GM12878 (cell line): ENCODE data around the gene HOATZ. TPM values are rescaled to one million over a fixed set of nuclear protein-coding genes. Genes with fewer than 3 reads are reported as not detected.

Experiments used
- ATAC-seq: fragments of 200-7000 bp; cut with Tn5 transposase; 3 replicates; pipeline ENCODE4 v1.9.1; 2020; ENCODE audit warnings: mild to moderate bottlenecking, moderate library complexity
- BruUV-seq: library from RNA; stranded (reverse); fragments of 400-500 nt; replicated peaks from 2 replicates; lab custom pipeline; 2021; lab: Mats Ljungman, UMichigan
- CTCF ChIA-PET: fragments of 300-600 bp; sonication (Branson Sonifier 250); formaldehyde crosslinking; extraction: SDS; loops from one replicate; lab custom pipeline; 2021; ENCODE audit warnings: inconsistent platforms; lab: Yijun Ruan, JAX
- POLR2A ChIA-PET: fragments of 350-600 bp; formaldehyde crosslinking; extraction: SDS; loops from one replicate; lab custom pipeline; 2021; ENCODE audit warnings: inconsistent platforms; lab: Charles Lee
- RAD21 ChIA-PET: fragments of 300-600 bp; sonication (Branson Sonifier 250); formaldehyde crosslinking; loops from one replicate; lab custom pipeline; 2023; ENCODE audit warnings: antibody characterized with exemption; ENCODE audit not compliant: unreplicated experiment; lab: Charles Lee
- SMC1A ChIA-PET: fragments of 300-600 bp; sonication (Branson Sonifier 250); formaldehyde crosslinking; loops from one replicate; lab custom pipeline; 2023; ENCODE audit not compliant: unreplicated experiment, uncharacterized antibody; lab: Charles Lee
- DNase-seq: peaks from one replicate; pipeline ENCODE4 v3.0.0-alpha.2; 2011; ENCODE audit warnings: low read depth, low spot score
- FAIRE-seq: peaks from 3 replicates; lab custom pipeline; 2011; peaks lifted over from hg19 to GRCh38; lab: Jason Lieb, UNC
- H2AFZ ChIP-seq: 2 replicates; pipeline ENCODE4 v1.6.0; 2011; ENCODE audit warnings: low read depth, low read length, control low read depth; ENCODE audit not compliant: control insufficient read depth
- H3K27ac ChIP-seq: 2 replicates; pipeline ENCODE4 v1.5.1; 2011; ENCODE audit warnings: control low read depth; ENCODE audit not compliant: control insufficient read depth, insufficient read depth
- H3K27me3 ChIP-seq, 2 experiments: replicated peaks in 1 of 2; 2 replicates each; pipeline versions ENCODE4 v1.6.0 to v1.6.1; 2011; ENCODE audit warnings: low read length in 1 of 2; ENCODE audit not compliant: control insufficient read depth in 2 of 2, insufficient read depth in 2 of 2
- H3K36me3 ChIP-seq, 2 experiments: 2 replicates each; pipeline ENCODE4 v1.5.1; 2011; ENCODE audit warnings: low read length in 1 of 2; ENCODE audit not compliant: control insufficient read depth in 2 of 2, insufficient read depth in 2 of 2
- H3K4me1 ChIP-seq: 2 replicates; pipeline ENCODE4 v1.6.1; 2011; ENCODE audit warnings: mild to moderate bottlenecking, low read length, moderate library complexity, mixed read lengths; ENCODE audit not compliant: control insufficient read depth, insufficient read depth
- H3K4me2 ChIP-seq: 2 replicates; pipeline ENCODE4 v1.6.0; 2011; ENCODE audit warnings: control low read depth; ENCODE audit not compliant: control insufficient read depth, insufficient read depth
- H3K4me3 ChIP-seq: fragments of 200-600 bp; sonication (generic); 2 replicates; pipeline ENCODE4 v1.5.1; 2016
- H3K79me2 ChIP-seq: 2 replicates; pipeline ENCODE4 v1.6.0; 2011; ENCODE audit warnings: low read length; ENCODE audit not compliant: control insufficient read depth, insufficient read depth
- H3K9ac ChIP-seq: 2 replicates; pipeline ENCODE4 v1.8.0; 2011; ENCODE audit warnings: low read length, control low read depth, mixed read lengths; ENCODE audit not compliant: control insufficient read depth, insufficient read depth
- H3K9me3 ChIP-seq: replicated peaks from 3 replicates; pipeline ENCODE4 v1.5.1; 2011; ENCODE audit warnings: mild to moderate bottlenecking, low read length; ENCODE audit not compliant: control insufficient read depth, insufficient read depth
- H4K20me1 ChIP-seq: 2 replicates; pipeline ENCODE4 v1.6.0; 2011; ENCODE audit not compliant: control insufficient read depth, insufficient read depth
- ASH2L ChIP-seq: fragments of 300-600, 200-600 bp; sonication (generic); IDR thresholded peaks from 2 replicates; pipeline ENCODE4 v1.6.1; 2017; ENCODE audit warnings: low read depth, mild to moderate bottlenecking, borderline replicate concordance
- BCL11A ChIP-seq: IDR thresholded peaks from 2 replicates; pipeline ENCODE4 v1.6.1; 2011; ENCODE audit warnings: low read depth, low read length
- CBX3 ChIP-seq: fragments of 200-600 bp; sonication (generic); IDR thresholded peaks from 2 replicates; pipeline ENCODE4 v1.6.1; 2016; ENCODE audit warnings: low read depth, borderline replicate concordance
- CEBPB ChIP-seq, 2 experiments: fragments of 150-350 bp in 1 of 2; IDR thresholded peaks; 2 replicates each; pipeline ENCODE4 v1.6.1; 2012 to 2014; ENCODE audit warnings: low read depth in 2 of 2, low read length in 2 of 2, borderline replicate concordance in 1 of 2, inconsistent platforms in 1 of 2
- CREM ChIP-seq: IDR thresholded peaks from 2 replicates; pipeline ENCODE4 v1.6.1; 2014; ENCODE audit warnings: antibody characterized with exemption, low read depth
- EGR1 ChIP-seq, 2 experiments: IDR thresholded peaks; 1 replicate in 1 of 2; 2 replicates in 1 of 2; pipeline ENCODE4 v1.6.1; 2011 to 2012; ENCODE audit warnings: low read depth in 2 of 2, low read length in 2 of 2, borderline replicate concordance in 1 of 2, mild to moderate bottlenecking in 1 of 2, moderate library complexity in 1 of 2
- MEF2A ChIP-seq: IDR thresholded peaks from 2 replicates; pipeline ENCODE4 v1.6.1; 2011; ENCODE audit warnings: low read depth, mild to moderate bottlenecking, low read length, moderate library complexity; ENCODE audit not compliant: insufficient read depth
- NFYA ChIP-seq: IDR thresholded peaks from 2 replicates; pipeline ENCODE4 v1.6.1; 2011; ENCODE audit warnings: low read depth, mild to moderate bottlenecking, low read length, improper control_type of control experiment, borderline replicate concordance
- POLR2AphosphoS2 ChIP-seq: IDR thresholded peaks from 2 replicates; pipeline ENCODE4 v1.6.1; 2011; ENCODE audit warnings: low read depth, mild to moderate bottlenecking, low read length, improper control_type of control experiment, moderate library complexity
- RBBP5 ChIP-seq: fragments of 200-600 bp; sonication (generic); conservative IDR thresholded peaks from 2 replicates; pipeline ENCODE4 v1.6.1; 2016
- RUNX3 ChIP-seq: IDR thresholded peaks from 2 replicates; pipeline ENCODE4 v1.6.1; 2012; ENCODE audit warnings: low read length, inconsistent platforms
- ZNF384 ChIP-seq: IDR thresholded peaks from 2 replicates; pipeline ENCODE4 v1.6.1; 2012; ENCODE audit warnings: low read depth, mild to moderate bottlenecking, low read length, improper control_type of control experiment, borderline replicate concordance
- ZZZ3 ChIP-seq: IDR thresholded peaks from 2 replicates; pipeline ENCODE4 v1.6.1; 2011; ENCODE audit warnings: low read depth; ENCODE audit not compliant: control insufficient read depth, insufficient read length
- WGBS: methylation state at CpG from one replicate; pipeline ENCODE4 v1.1.6; 2016; ENCODE audit warnings: low lambda C conversion rate; ENCODE audit not compliant: insufficient replicate concordance, insufficient coverage; ENCODE audit errors: missing lambda C conversion rate; 5-methylcytosine and 5-hydroxymethylcytosine counted together
- in situ Hi-C: fragments of 300-500 bp; cut with MboI; formaldehyde crosslinking; loops from 9 replicates; pipeline ENCODE4 v1.14.3; 2018; ENCODE audit warnings: mixed read lengths
- intact Hi-C: fragments of 100-400 bp; cut with micrococcal nuclease; formaldehyde crosslinking; loops from one replicate; pipeline ENCODE4 v1.14.2; 2022; ENCODE audit not compliant: unreplicated experiment
- polyA plus RNA-seq, 11 experiments: library from polyadenylated mRNA; depleted of rRNA in 4 of 11; unstranded in 6 of 11; stranded (reverse) in 5 of 11; fragments of >200 nt; fragmentation: Nextera tagmentation in 4 of 11; fragmentation: Illumina TruSeq in 1 of 11; extraction: Ambion mirVana in 4 of 11; extraction: Trizol in 1 of 11; gene quantifications; 1 replicate in 1 of 11; 2 replicates in 10 of 11; pipeline versions ENCODE4 v1.2.1 to v1.2.3, GENCODE V29; 2011 to 2016; ENCODE audit warnings: inconsistent platforms in 2 of 11, missing spikeins in 2 of 11, low read depth in 1 of 11
- total RNA-seq, 4 experiments: library from RNA; depleted of rRNA in 3 of 4; stranded (reverse); fragments of >200 nt in 3 of 4; fragmentation: Illumina TruSeq in 1 of 4; extraction: Trizol in 1 of 4; gene quantifications; 2 replicates each; pipeline versions ENCODE4 v1.2.1 to v1.2.3, GENCODE V29; 2013 to 2021
- TF ChIP-seq, protein P1 (sequence below): fragments of 450-650 bp; IDR thresholded peaks from 2 replicates; pipeline ENCODE4 v1.6.1; 2016; ENCODE audit warnings: mild to moderate bottlenecking

Gene HOATZ
- total and polyA plus RNA-seq, 10 of the 15 experiments (the other 5 are each of a cell fraction or from before 2014, with no cell fraction given) = 0.28 TPM; not detected in 9

DNA sequence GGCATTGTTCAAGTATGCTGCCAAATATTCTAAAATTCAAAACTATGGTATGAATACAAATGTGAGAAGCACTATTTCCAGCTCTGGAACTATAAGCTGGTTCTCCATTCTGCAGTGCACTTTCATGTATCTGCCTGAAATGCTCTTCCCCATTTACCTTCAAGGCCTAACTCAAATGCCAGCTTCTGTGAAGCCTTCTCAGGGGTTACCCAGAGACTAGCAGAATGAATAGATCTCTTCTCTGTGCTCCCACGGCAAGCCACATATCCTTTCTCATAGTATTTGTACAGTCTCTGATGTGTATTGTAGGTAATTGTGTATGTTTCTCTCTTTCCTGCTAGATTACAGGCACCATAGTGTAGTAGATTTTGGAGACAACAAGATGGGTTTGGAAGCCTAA, 4.1 kb downstream of the HOATZ start:
- no peak for TF ChIP-seq CEBPB (IDR thresholded peaks at IDR 0.05; ENCODE audit: borderline replicate concordance in 1 of 2, low read depth in 2 of 2, low read length in 2 of 2)
- TF ChIP-seq BCL11A = no peak
- TF ChIP-seq MEF2A = no peak
- no peak for TF ChIP-seq CREM
- no peak for TF ChIP-seq RBBP5
- TF ChIP-seq ZZZ3 = no peak
- TF ChIP-seq ASH2L = no peak
- TF ChIP-seq, all 136 proteins: peak for 0
- ChIA-PET CTCF (no interaction called here), RAD21 (no interaction called here), POLR2A (interaction anchor here (0.6 kb wide), 1 partner anchor 9 kb away, joined by 3 read pairs; no protein-coding TSS in a partner anchor), SMC1A (no interaction called here)
- DNase-seq (no peak), ATAC-seq (no peak), FAIRE-seq (no peak)
- Histone ChIP-seq H3K27ac (no peak overlapping the region), H3K9me3 (no peaks in the 10 kb centered on the region), H3K4me3 (no peak overlapping the region), H3K36me3 (no peaks in the 10 kb centered on the region), H4K20me1 (no peaks in the 10 kb centered on the region), H3K4me2 (no peak overlapping the region), H2AFZ (no peak overlapping the region), H3K9ac (no peak overlapping the region), H3K4me1 (no peaks in the 10 kb centered on the region), H3K27me3 (peaks cover 0 to 8% of the 10 kb centered on the region in 2 experiments; a peak in 1 of 4 replicates), H3K79me2 (no peaks in the 10 kb centered on the region)
- in situ Hi-C loops = no loop called here
- intact Hi-C loops = no loop called here
- no TSS peak for BruUV-seq
- WGBS = 0% methylated on average over 1 of the region's 1 CpG

DNA sequence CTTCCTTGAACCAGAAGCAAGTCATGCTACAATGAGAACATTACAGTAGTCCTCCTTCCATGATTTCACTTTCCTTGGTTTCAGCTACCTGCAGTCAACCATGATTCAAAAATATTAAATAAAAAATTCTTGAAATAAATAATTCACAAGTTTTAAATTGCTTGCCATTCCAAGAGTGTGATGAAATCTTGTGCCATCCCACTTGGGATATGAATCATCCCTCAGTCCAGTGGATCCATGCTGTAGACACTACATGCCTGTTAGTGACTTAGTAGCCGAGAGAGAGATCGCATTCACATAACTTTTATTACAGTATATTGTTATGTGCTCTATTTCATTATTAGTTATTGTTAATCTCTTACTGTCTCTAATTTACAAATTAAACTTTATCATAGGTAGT, 6.0 kb downstream of the HOATZ start:
- no peaks in the 10 kb centered on the region for H3K9me3 ChIP-seq
- H3K79me2 ChIP-seq = no peaks in the 10 kb centered on the region
- H2AFZ ChIP-seq = no peak overlapping the region
- TF ChIP-seq RUNX3 (no peak), NFYA (no peak), POLR2AphosphoS2 (no peak), EGR1 (IDR thresholded peaks at IDR 0.05; ENCODE audit: borderline replicate concordance in 1 of 2, low read depth in 2 of 2, low read length in 2 of 2) (no peak), ZNF384 (no peak), CBX3 (no peak)
- TF ChIP-seq, protein P1, sequence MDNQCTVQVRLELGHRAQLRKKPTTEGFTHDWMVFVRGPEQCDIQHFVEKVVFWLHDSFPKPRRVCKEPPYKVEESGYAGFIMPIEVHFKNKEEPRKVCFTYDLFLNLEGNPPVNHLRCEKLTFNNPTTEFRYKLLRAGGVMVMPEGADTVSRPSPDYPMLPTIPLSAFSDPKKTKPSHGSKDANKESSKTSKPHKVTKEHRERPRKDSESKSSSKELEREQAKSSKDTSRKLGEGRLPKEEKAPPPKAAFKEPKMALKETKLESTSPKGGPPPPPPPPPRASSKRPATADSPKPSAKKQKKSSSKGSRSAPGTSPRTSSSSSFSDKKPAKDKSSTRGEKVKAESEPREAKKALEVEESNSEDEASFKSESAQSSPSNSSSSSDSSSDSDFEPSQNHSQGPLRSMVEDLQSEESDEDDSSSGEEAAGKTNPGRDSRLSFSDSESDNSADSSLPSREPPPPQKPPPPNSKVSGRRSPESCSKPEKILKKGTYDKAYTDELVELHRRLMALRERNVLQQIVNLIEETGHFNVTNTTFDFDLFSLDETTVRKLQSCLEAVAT = no peak
- no peak for FAIRE-seq
- H3K9ac ChIP-seq = no peak overlapping the region
- CTCF ChIA-PET = interaction anchor here (1.1 kb wide), 1 partner anchor 11 kb away, joined by 5 read pairs; no protein-coding TSS in a partner anchor
- H3K27ac ChIP-seq = no peak overlapping the region
- no peak for DNase-seq
- no peak overlapping the region for H3K4me2 ChIP-seq
- POLR2A ChIA-PET = interaction anchor here (0.6 kb wide), 1 partner anchor 242 kb away, joined by 4 read pairs; no protein-coding TSS in a partner anchor
- H3K4me3 ChIP-seq = no peak overlapping the region
- no peak for ATAC-seq
- no peaks in the 10 kb centered on the region for H3K27me3 ChIP-seq
- WGBS = 90% methylated on average over 2 of the region's 2 CpGs
- SMC1A ChIA-PET = no interaction called here
- RAD21 ChIA-PET = no interaction called here
- intact Hi-C loops = no loop called here
- H3K4me1 ChIP-seq = no peaks in the 10 kb centered on the region
- BruUV-seq = no TSS peak
- no peaks in the 10 kb centered on the region for H3K36me3 ChIP-seq
- in situ Hi-C loops = no loop called here
- H4K20me1 ChIP-seq = no peaks in the 10 kb centered on the region
